Measurements from ENCODE around the gene ECSCR. TPM values are rescaled to one million over a fixed set of nuclear protein-coding genes. Genes with fewer than 3 reads are reported as not detected.
"Not testable (repeated sequence)": the region's sequence is repeated elsewhere in the genome, so short reads cannot be mapped to it uniquely, and the experiment has no call there.

The ECSCR gene
- total RNA-seq, 2 experiments from 2014 or later, result not detected

DNA sequence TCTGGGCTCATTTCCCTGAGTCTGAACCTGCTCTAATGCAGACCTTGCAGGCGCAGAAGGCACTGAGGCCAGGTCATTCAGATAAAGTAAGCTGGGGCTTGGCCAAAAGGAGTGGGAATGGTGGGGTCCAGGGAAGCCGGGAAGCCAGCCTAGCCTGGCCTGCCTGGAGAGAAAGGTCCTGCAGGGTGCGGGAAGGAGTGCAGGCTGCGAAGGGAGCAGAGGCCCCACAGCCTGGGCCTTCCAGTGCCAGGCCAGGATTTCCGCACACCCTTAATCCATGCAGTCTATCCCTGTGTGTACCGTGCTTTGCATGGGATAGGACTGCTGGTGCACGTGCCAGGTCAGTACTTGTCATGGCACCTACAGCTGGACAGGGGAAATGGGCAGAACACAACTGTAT lies 23.7 kb upstream of the ECSCR start:
- DNase-seq (no peak), ATAC-seq (no peak)
- Mint-ChIP-seq H3K4me3 (no peak overlapping the region), H3K9me3 (ENCODE audit: insufficient read depth) (no peaks in the 10 kb centered on the region), H3K27ac (no peak overlapping the region), H3K36me3 (ENCODE audit: low read depth) (peaks cover 2% of the 10 kb centered on the region), H3K27me3 (ENCODE audit: low read depth) (no peaks in the 10 kb centered on the region), H3K4me1 (ENCODE audit: low read depth) (peaks cover 33% of the 10 kb centered on the region)
- POLR2A ChIA-PET, result no interaction called here
- CTCF ChIA-PET, result interaction anchor here (0.9 kb wide), 1 partner anchor 64 kb away, joined by 3 read pairs; no protein-coding TSS in a partner anchor

DNA sequence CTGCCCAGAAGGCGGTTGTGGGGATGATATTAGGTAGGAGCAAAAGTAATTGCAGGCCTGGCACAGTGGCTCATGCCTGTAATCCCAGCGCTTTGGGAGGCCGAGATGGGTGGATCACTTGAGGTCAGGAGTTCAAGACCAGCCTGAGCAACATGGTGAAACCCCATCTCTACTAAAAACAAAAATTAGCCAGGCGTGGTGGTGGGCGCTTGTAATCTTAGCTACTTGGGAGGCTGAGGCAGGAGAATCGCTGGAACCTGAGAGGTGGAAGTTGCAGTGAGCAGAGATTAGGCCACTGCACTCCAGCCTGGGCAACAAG lies 20.3 kb upstream of the ECSCR start:
- not testable (repeated sequence) for ATAC-seq; H3K27me3 Mint-ChIP-seq (ENCODE audit: low read depth); DNase-seq; H3K9me3 Mint-ChIP-seq (ENCODE audit: insufficient read depth)
- Mint-ChIP-seq H3K4me3 (peak overlapping the region; percentile 79), H3K36me3 (ENCODE audit: low read depth) (peaks cover 23% of the 10 kb centered on the region), H3K27ac (peak overlapping the region; percentile 94), H3K4me1 (ENCODE audit: low read depth) (peaks cover 36% of the 10 kb centered on the region)
- POLR2A ChIA-PET, result interaction anchor here (0.6 to 2.6 kb wide), 20 partner anchors 9 to 210 kb away, joined by 3 to 35 read pairs (median 4); partner anchors contain the start of genes DNAJC18, PAIP2 and SMIM33
- CTCF ChIA-PET, result interaction anchor here (0.7 to 3.4 kb wide), 15 partner anchors 10 to 232 kb away, joined by 3 to 43 read pairs (median 4); partner anchors contain the start of gene SMIM33

DNA sequence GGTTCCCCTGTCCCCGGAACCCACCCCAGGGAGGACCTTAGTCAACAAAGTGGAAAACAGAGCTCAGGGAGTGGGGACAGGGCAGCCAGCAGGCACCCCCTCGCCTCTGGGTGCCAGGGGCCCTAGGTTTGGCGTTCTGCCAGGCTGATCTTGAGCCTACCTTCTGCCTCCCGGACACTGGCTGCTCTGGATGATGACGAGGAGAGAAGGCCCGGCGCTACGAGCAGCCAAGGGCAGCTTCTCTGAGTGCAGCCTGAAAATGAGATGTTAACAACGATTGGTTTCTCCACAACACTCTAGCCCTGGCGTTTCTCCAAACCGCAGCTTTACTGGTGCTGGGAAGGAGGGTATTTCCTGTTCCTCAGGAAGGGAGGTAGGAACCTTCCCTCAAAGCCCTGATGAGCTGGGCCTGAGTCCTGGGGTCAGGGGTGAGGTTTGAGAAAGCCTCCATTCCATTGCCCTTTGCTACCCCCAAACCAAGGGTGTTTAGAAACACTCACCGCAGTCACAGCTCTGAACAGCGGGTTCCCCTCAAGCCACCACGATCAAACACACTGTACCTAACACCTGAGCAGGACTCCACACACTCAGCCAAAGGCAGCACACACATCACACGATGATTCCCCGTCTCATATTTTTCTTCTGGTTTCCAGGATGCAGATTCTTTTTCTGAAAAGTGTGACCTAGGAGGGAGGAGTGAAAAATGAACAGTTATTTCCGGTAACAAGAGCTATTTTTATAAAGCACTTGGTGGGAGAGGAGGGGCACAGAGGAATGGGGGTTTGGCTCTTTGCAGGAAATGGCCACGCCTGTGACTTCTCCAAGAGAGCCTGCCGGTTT lies 19.7 kb upstream of the ECSCR start, which contains the start of gene STING1:
Gene STING1, minus strand, starts transcription at position 709 of the 840 bp plus-strand sequence. CDS start 1,054 bp downstream, outside the sequence.
- H3K9me3 Mint-ChIP-seq (ENCODE audit: insufficient read depth), result no peaks in the 10 kb centered on the region
- POLR2A ChIA-PET, result interaction anchor here (0.6 to 2.6 kb wide), 27 partner anchors 8 to 210 kb away, joined by 3 to 35 read pairs (median 4); partner anchors contain the start of genes DNAJC18, PAIP2, SMIM33 and UBE2D2
- H3K27me3 Mint-ChIP-seq (ENCODE audit: low read depth), result no peaks in the 10 kb centered on the region
- H3K27ac Mint-ChIP-seq, result peak within 1 kb of the TSS; percentile 94
- H3K4me1 Mint-ChIP-seq (ENCODE audit: low read depth), result peaks cover 38% of the 10 kb centered on the region
- ATAC-seq (peak; percentile 90), DNase-seq (peak; percentile 76)
- CTCF ChIA-PET, result interaction anchor here (0.7 to 3.4 kb wide), 15 partner anchors 9 to 231 kb away, joined by 3 to 43 read pairs (median 4); partner anchors contain the start of gene SMIM33
- H3K36me3 Mint-ChIP-seq (ENCODE audit: low read depth), result peaks cover 29% of the 10 kb centered on the region
- peak within 1 kb of the TSS; percentile 79 for H3K4me3 Mint-ChIP-seq

DNA sequence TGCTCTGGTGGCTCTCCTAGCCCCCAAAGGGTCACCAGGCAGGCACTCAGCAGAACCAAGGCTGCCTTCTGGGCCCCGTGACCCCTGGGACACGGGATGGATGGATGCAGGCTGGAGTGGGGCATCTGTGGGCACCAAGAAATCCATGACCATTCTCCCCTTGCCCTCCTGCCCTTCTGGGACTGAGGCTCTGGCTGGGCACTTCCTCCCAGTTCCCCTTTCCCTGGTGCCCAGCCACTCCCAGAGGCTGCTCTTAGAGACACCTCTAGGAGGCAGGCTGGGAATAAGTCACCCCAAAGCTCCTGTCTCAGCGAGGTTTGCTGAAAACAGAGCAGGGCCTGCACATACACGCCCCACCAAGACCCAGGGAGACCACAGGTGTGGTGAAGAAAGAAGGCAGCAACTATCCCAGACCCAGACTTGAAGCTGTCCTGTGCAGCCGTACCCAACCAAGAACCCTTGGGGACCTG lies 19.1 kb upstream of the ECSCR start:
- DNase-seq, result peak; percentile 51
- peak; percentile 46 for ATAC-seq
- peak overlapping the region; percentile 94 for H3K27ac Mint-ChIP-seq
- CTCF ChIA-PET, result interaction anchor here (0.6 to 3.4 kb wide), 11 partner anchors 8 to 231 kb away, joined by 3 to 43 read pairs (median 7); partner anchors contain the start of gene SMIM33
- peaks cover 38% of the 10 kb centered on the region for H3K4me1 Mint-ChIP-seq (ENCODE audit: low read depth)
- no peaks in the 10 kb centered on the region for H3K9me3 Mint-ChIP-seq (ENCODE audit: insufficient read depth)
- no peaks in the 10 kb centered on the region for H3K27me3 Mint-ChIP-seq (ENCODE audit: low read depth)
- peaks cover 31% of the 10 kb centered on the region for H3K36me3 Mint-ChIP-seq (ENCODE audit: low read depth)
- peak overlapping the region; percentile 79 for H3K4me3 Mint-ChIP-seq
- POLR2A ChIA-PET, result interaction anchor here (0.9 to 2.6 kb wide), 16 partner anchors 8 to 158 kb away, joined by 3 to 35 read pairs (median 5); partner anchors contain the start of genes DNAJC18, SMIM33 and UBE2D2

DNA sequence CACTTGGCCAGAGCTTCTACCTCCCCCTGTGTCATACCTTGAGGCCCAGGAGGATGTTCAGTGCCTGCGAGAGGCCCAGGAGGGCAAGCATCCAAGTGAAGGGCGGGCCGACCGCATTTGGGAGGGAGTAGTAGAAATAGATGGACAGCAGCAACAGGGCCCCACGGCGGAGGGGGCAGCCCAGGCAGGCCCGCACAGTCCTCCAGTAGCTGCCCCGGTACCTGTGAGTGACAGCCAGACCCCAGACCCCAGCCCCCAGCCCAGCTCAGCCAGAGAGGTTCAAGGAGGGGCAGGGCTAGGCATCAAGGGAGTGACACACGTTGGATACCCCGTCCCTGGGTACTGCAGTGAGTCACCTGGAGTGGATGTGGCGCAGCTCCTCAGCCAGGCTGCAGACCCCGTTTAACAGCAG lies 18.6 kb upstream of the ECSCR start:
- ChIA-PET POLR2A (interaction anchor here (1.0 to 2.6 kb wide), 7 partner anchors 14 to 82 kb away, joined by 3 to 35 read pairs (median 5); partner anchors contain the start of genes DNAJC18 and UBE2D2), CTCF (interaction anchor here (0.6 to 3.4 kb wide), 7 partner anchors 8 to 169 kb away, joined by 3 to 43 read pairs (median 14); partner anchors contain the start of gene SMIM33)
- H3K4me3 Mint-ChIP-seq, result peak overlapping the region; percentile 79
- H3K4me1 Mint-ChIP-seq (ENCODE audit: low read depth), result peaks cover 40% of the 10 kb centered on the region
- peaks cover 35% of the 10 kb centered on the region for H3K36me3 Mint-ChIP-seq (ENCODE audit: low read depth)
- H3K27me3 Mint-ChIP-seq (ENCODE audit: low read depth), result no peaks in the 10 kb centered on the region
- ATAC-seq (no peak), DNase-seq (no peak)
- no peaks in the 10 kb centered on the region for H3K9me3 Mint-ChIP-seq (ENCODE audit: insufficient read depth)
- peak overlapping the region; percentile 94 for H3K27ac Mint-ChIP-seq

DNA sequence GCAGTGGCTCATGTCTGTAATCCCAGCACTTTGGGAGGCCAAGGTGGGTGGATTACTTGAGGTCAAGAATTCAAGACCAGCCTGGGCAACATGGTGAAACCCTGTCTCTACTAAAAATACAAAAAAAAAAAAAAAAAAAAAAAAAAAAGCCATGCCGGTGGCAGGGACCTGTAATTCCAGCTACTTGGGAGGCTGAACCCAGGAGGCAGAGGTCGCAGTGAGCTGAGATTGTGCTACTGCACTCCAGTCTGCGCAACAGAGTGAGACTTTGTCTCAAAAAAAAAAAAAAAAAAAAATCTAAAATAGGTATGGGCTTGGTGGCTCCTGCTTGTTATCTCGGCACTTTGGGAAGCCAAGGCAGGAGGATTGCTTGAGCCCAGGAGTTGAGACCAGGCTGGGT lies 17.2 kb upstream of the ECSCR start:
- H3K27me3 Mint-ChIP-seq (ENCODE audit: low read depth); DNase-seq; H3K27ac Mint-ChIP-seq; H3K4me3 Mint-ChIP-seq; H3K9me3 Mint-ChIP-seq (ENCODE audit: insufficient read depth); ATAC-seq: not testable (repeated sequence)
- POLR2A ChIA-PET, result interaction anchor here (1.0 kb wide), 1 partner anchor 9 kb away, joined by 3 read pairs; the partner anchor contains the start of gene SMIM33
- Mint-ChIP-seq H3K4me1 (ENCODE audit: low read depth) (peaks cover 54% of the 10 kb centered on the region), H3K36me3 (ENCODE audit: low read depth) (peaks cover 46% of the 10 kb centered on the region)
- CTCF ChIA-PET, result interaction anchor here (1.5 kb wide), 1 partner anchor 21 kb away, joined by 6 read pairs; no protein-coding TSS in a partner anchor

DNA sequence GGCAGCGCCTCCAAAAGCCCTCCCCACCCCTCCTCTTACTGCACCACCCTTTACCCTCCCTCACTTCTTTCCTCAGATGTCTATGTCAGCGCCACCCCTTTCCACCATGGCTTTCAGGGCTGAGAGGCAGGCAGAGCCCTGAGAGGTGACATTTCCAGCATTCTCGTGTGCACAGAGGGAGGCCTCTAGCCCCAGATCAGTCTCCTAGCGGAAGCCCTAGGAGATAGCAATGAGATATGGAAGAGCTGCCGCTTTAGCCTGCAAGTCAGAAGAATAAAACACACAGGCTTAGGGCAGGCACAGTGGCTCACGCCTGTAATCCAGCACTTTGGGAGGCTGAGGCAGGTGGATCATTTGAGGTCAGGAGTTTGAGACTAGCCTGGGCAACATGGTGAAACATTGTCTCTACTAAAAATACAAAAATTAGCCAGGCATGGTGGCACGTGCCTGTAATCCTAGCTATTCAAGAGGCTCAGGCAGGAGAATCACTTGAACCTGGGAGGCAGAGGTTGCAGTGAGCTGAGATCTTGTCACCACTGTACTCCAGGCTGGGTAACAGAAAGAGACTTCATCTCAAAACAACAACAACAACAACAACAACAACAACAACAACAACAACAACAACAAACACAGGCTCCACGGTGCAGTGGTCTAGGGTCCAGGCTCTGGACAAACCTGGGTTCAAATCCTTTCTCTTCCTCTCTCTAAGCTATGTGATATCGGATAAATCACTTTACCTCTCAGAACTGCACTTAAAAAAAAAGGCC lies 16.3 kb upstream of the ECSCR start:
- ATAC-seq; H3K27me3 Mint-ChIP-seq (ENCODE audit: low read depth); H3K4me3 Mint-ChIP-seq; H3K9me3 Mint-ChIP-seq (ENCODE audit: insufficient read depth); DNase-seq; H3K27ac Mint-ChIP-seq: not testable (repeated sequence)
- POLR2A ChIA-PET, result interaction anchor here (1.0 kb wide), 2 partner anchors 8 to 51 kb away, joined by 3 to 4 read pairs; partner anchors contain the start of gene SMIM33
- CTCF ChIA-PET, result interaction anchor here (1.0 to 1.5 kb wide), 2 partner anchors 20 to 56 kb away, joined by 3 to 6 read pairs; no protein-coding TSS in a partner anchor
- peaks cover 62% of the 10 kb centered on the region for H3K4me1 Mint-ChIP-seq (ENCODE audit: low read depth)
- peaks cover 49% of the 10 kb centered on the region for H3K36me3 Mint-ChIP-seq (ENCODE audit: low read depth)

DNA sequence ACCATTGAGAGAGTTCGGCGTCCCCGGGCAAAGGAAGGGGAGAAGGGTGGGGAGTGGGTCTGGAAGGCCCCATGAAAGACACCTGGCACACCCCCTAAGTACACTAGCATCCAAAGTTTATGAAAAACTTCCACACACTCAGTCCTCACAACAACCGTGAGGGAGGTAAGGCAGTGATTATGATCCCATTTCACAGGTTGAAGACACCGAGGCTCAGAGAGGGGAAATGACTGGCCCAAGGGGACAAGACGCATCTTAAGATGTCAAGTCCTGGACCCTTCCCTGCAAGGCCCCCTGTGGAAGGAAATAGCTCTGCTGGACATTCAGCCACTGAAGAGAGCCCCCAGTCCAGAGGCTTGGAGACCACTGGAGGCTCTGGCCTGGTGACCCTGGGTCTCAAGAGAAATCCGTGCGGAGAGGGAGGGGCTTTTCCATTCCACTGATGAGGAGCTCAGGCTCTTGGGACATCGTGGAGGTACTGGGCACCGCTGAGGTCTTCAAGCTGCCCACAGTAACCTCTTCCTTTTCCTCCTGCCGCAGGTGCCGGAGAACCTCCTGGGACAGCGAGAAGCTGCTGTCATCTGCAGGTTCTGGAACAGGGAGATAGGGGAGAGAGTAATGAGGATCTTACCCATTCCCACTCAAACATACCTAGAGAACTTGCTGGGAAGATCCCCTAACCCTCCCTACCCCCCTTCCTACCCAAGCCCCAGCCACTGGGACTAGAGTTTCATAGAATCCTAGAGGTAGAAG lies 13.5 kb upstream of the ECSCR start:
- peaks cover 50% of the 10 kb centered on the region for H3K36me3 Mint-ChIP-seq (ENCODE audit: low read depth)
- ATAC-seq (no peak), DNase-seq (no peak)
- H3K9me3 Mint-ChIP-seq (ENCODE audit: insufficient read depth), result no peaks in the 10 kb centered on the region
- H3K4me3 Mint-ChIP-seq, result no peak overlapping the region
- POLR2A ChIA-PET, result interaction anchor here (0.7 kb wide), 1 partner anchor 14 kb away, joined by 4 read pairs; the partner anchor contains the start of gene ECSCR
- peaks cover 63% of the 10 kb centered on the region for H3K4me1 Mint-ChIP-seq (ENCODE audit: low read depth)
- peak overlapping the region; percentile 84 for H3K27ac Mint-ChIP-seq
- CTCF ChIA-PET, result interaction anchor here (1.1 to 3.6 kb wide), 2 partner anchors 37 to 53 kb away, joined by 4 to 13 read pairs; no protein-coding TSS in a partner anchor
- no peaks in the 10 kb centered on the region for H3K27me3 Mint-ChIP-seq (ENCODE audit: low read depth)

DNA sequence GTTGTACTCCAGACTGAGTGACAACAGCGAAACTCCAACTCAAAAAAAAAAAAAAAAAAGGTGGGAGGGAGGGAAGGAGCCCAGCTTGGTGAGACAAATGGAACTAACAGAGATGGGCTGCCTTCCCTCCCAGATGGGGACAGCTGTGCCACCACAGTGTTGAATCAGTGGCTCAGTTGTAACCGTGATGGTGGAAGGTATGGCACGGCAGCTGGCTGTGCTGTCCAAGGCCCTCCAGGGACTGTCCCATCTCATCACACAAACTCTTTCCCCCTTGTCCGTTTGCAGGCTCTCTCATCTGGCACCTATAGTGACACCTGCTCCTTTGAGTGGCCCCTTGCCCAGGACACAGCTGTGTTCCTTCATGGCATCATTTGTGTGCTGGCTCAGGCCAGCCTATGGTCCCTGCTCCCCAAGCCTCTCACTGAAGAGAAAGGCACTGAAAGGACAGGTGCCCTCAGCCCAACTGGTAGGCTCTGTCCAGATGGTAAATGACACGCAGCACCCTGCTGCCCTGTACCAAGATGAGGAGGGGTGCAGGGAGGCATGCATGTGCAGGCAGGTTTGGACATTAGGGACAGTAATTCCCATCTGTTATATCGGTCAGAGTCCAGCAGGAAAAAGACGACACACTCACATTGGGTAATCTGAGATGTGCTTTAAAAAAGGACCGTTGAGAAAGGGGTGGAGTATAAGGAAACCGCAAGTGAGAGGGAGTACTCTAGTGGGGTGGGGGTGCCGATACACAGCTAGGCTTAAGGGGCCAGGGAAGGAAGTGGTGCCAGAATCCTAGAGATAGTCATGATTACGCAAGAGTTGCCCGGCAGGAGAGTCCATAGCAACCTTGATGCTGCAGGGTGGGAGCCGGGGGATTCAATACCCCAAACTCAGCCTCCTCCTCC lies 12.6 kb upstream of the ECSCR start:
- no peaks in the 10 kb centered on the region for H3K9me3 Mint-ChIP-seq (ENCODE audit: insufficient read depth)
- ATAC-seq, result peak; percentile 18
- peak overlapping the region; percentile 84 for H3K27ac Mint-ChIP-seq
- DNase-seq, result no peak
- ChIA-PET CTCF (interaction anchor here (3.6 kb wide), 1 partner anchor 52 kb away, joined by 13 read pairs; no protein-coding TSS in a partner anchor), POLR2A (no interaction called here)
- peaks cover 66% of the 10 kb centered on the region for H3K4me1 Mint-ChIP-seq (ENCODE audit: low read depth)
- H3K4me3 Mint-ChIP-seq, result peak overlapping the region; percentile 25
- H3K27me3 Mint-ChIP-seq (ENCODE audit: low read depth), result no peaks in the 10 kb centered on the region
- H3K36me3 Mint-ChIP-seq (ENCODE audit: low read depth), result peaks cover 44% of the 10 kb centered on the region

All from activated CD8-positive, alpha-beta T cell treated with anti-CD3 and anti-CD28 coated beads, Interleukin-2, amount 10 ng/mL, durations not matched to agents 7 days and 5 days (primary cell).